OCI-M1 (cell line): Measurements from ENCODE around the gene ATIC.

ENCODE experiments used
- DNase-seq: peaks from one replicate; lab custom pipeline; 2025; lab: John Stamatoyannopoulos, UW

ATIC gene

DNA sequence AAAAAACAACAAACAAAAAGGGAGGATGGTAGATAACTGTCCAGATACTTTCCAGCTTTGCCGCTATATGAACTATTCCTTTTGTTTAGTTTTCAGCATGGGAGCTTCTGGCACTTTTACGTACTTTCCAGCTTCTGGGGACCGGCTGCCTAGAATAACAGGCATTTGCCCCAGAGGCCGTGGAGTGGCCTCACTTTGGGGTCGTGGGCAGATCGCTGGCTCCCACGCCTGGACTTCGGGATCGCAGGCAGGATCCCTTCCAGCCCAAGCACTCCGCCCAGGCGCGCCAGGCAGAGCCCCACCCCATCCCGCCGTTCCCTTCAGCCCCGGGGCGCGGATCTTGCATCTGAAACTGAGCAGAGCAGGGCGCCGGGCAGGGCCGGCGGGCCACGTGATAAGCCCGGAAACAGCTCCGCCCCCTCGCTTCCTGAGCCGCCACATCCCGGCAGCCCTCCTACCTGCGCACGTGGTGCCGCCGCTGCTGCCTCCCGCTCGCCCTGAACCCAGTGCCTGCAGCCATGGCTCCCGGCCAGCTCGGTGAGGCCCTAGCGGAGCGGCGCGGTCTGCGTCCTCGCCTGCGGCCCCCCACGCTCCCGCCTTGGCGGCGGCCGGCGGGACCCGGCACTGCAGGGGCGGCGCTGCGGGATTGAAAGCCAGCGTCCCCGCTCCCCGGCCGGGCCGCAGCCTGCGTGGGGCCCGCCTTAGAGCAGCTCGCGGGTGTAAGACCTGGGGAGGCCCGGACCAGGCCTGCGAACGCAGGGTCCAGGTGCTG is at the start of gene ATIC:
TSS of gene ATIC (plus strand) at position 435 of the 772 bp plus-strand sequence. CDS start at position 519, 84 bp downstream.
- peak; percentile 95 for DNase-seq

DNA sequence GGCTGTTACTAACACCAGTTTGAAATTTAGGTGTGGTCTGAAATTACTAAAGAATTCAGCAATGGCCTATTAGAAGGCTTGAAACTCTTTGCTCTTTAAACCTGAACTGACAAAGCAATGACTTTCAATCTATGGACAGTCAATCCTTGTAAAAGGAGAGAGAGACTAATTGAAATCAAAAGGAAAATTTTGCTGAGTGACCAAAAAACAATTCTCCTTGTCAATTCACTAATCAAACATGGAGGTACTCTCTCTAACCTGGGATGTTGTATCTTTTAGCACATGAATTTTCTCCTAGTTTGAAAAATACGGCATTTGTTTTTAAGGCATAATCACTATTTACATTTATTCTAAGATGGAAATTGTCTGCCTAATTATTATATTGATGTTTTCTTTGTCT is 49.6 kb upstream of the ATIC start:
- DNase-seq = no peak

DNA sequence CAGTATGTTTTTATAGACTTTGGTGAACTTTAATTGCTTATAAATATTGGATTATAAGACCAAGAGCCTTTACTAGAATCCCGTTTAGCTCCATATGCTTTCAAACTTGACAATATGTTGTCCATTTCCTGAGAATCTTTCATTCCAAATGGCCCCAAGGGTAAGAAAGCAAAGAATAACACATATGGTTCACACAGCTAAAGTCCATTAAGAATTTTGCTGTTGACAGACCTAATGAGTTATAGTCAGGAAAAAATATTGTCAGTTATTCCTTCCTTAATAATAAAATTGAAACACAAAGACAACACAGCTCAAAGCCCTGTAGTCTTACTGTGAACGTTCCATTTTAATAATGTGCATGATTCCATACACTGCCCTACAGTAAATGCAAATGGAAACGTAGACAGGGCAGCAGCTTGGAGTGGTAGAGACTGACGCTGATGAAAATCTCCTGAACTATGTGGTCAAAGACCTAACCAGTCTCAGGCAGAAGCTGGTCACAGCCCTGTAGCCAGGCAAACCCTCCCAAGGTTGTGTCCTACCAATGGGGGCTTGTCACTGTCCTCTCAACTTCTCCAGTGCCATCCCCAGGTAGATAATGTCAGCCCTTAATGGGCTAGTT is 49.0 kb upstream of the ATIC start:
- DNase-seq = no peak

GRCh38 chr2:215264374-215264773 is 47.5 kb upstream of the ATIC start:
- no peak for DNase-seq

DNA sequence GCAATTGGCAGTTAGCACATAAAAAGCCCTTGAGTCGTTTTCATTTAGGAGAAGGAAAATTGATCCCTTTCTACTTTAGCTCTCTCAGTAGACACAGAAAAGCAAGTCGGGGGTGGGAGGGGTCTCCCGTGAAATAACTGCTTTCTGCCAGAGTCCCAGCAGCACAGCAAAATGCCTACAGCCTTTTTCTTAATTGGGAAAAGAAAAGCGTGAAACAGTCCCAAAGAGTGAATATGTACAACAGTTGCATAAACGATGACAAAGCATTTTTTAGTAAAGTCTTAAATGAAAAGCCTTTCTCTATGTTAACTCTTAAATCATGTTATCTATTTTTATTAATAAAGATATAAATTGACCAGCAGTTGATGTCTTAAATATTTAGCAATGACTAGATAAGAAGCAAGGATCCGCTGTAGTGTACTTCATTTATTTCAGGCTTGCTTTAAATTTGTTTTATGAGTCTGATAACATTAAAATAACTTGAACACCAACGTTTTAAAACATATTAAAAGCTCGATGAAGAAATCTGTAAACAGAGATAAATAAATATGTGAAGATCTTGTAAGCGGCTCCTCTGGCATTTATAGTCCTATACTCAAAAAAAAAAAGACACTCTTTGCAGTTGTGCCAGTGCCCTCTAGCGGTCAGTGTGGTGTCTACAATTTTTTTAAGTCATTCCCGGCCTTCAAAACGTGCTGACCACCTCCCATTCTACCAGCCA is 42.3 kb upstream of the ATIC start:
- DNase-seq = peak; percentile 82

DNA sequence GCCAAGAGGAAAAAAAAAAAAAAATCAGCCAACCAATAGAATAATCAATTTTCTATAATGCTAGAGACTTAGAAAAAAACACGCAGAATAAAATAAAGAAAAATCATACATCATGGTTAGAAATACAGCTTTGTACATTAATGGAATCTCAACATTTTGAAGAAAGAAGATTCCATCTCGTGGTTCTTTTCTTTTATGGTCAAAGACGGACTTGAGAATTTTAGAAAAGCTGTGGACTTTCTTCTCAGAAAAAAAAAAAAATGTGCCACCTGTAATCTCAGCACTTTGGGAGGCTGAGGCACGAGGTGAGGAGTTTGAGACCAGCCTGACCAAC is 41.8 kb upstream of the ATIC start:
- no peak for DNase-seq

- no peak for DNase-seq
Measured at GRCh38 chr2:215271446-215271845, 40.4 kb upstream of the ATIC start.

- no peak for DNase-seq
Measured at GRCh38 chr2:215272918-215273317, 38.9 kb upstream of the ATIC start.

DNA sequence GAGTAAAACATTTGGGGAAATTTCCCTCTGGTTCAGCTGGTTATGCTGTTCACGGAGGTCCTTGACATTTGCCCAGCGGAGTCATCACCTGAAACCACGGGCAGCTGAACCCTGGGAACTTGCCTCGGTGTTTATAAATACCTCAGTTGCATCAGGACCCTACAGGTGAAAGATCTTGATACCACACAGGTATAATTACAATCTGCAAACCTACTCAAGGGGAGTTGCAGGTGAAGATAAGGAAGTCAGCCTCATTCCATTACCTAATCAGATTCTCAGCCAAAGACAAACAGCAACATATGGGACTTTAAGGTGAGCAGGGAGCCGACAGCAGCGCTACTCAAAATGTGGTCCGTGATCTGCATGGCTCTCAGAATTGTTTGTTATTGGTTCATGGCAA is 37.0 kb upstream of the ATIC start:
- DNase-seq = no peak

DNA sequence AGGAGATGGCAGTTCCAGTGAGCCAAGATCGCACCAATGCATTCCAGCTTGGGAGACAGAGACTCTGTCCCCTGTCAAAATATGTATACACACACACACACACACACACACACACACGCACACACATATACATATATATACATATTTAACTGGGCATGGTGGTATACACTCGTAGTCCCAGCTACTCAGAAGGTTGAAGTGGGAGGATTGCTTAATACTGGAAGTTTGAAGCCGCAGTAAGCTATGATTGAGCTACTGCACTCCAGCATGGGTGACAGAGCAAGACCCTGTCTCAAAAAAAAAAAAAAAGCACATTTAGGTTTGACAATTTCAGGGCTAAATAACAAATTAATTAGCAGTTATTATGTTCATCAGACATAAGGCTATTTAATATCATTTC is 36.0 kb upstream of the ATIC start:
- no peak for DNase-seq

GRCh38 chr2:215277944-215278343 is 33.9 kb upstream of the ATIC start:
- DNase-seq = no peak

DNA sequence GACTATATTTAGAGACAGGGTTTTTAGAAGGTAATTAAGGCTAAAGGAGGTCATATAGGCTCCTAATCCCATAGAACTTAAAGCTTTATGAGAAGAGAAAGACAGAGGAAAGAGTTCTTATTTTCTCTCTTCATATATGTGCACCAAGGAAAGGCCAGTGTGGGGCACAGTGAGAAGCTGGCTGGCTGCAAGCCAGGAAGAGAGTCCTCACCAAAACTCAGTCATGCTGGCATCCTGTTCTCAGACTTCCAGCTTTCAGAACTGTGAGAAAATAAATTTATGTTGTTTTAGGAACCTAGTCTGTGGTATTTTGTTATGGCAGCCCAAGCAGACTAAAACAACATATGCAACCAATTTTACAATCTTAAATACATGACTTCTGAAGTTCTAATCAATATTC is 31.5 kb upstream of the ATIC start:
- DNase-seq = no peak

DNA sequence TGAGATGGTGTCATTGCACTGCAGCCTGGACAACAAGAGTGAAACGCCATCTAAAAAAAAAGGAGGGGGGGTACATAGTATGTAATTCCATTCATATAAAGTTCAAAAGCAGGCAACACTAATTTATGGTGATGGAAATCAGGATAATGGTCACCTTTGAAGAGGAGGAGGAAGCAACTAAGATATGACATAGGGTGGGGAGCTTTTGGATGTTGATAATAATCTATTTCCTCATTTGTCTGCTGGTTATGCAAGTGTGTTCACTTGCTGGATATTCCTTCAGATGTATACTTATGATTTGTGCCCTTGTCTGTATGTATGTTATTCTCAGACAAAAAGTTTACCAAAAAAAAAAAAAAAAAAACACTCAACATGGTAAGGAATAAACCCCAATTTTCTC is 28.6 kb upstream of the ATIC start:
- DNase-seq = peak; percentile 8

DNA sequence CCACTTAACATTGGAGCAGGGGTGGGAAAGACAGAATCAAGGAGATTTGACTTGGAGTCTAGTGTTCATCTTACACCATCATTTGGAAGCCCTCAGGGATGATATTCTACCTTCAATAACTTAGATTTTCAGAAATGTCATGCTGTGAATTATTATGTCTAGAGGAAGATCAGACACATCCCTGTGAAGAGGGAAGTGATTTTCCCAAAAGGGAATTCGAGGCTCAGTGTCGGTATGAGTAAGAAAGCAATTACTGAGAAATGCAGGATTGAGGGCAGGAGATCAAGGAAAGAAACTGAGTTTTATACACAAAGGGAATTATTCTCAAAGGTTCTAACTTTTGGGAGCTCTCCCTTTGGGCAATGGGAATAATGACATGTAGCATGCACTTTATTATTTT is 25.6 kb upstream of the ATIC start:
- no peak for DNase-seq

DNA sequence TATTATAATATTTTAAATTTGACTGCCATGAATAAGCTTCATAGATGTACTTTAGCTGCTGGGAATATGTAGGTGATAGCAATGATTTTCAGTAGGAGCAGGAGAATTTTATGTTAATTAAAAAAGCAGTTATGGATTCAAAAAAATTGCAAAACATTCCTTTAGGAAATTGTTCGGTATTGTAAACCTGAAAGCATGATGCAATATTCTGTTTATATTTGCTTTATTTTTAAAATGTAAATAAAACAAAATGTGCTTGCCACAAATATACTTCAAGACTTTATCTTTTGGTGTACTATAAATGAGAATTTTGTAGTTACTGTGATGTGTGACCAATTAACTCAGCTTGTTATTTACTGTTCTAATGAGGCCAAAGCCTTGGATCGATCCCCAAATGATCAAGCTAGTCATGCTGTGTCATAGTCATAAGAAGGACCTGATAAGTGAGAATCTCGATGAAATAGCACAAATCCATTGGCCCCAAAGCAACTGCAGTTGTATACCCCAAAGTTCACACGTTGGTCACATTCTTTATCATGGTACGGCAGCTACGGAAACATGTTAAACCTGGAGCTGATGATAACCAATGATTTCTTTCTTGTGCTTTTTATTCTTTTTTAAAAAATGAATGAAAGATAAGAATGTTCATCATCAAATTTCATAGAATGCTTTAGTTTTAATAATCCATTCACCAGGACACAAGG is 23.6 kb upstream of the ATIC start:
- peak; percentile 64 for DNase-seq

- DNase-seq = no peak
Measured at GRCh38 chr2:215290980-215291599, 20.8 kb upstream of the ATIC start.

DNA sequence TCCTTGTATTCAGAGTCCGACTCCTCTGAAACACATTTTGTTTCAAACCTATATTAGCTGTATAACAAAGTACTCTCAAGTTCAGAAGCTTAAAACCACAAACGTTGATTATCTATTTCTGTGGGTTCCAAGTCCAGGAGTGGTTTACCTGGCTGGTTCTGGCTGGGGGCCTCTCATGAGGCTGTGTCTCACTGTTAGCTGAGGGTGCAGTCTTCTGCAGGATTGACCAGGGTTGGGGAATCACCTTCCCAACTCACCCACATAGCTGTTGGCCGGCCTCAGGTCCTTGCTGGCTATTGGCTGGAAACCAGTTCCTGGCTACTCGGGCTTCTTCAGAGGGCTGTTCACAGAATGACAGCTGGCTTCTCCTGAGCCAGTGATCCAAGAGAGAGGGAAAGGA is 18.0 kb upstream of the ATIC start:
- DNase-seq = no peak

- no peak for DNase-seq
Measured at GRCh38 chr2:215299337-215299859, 12.5 kb upstream of the ATIC start.

GRCh38 chr2:215301994-215302393 is 9.9 kb upstream of the ATIC start:
- no peak for DNase-seq

DNA sequence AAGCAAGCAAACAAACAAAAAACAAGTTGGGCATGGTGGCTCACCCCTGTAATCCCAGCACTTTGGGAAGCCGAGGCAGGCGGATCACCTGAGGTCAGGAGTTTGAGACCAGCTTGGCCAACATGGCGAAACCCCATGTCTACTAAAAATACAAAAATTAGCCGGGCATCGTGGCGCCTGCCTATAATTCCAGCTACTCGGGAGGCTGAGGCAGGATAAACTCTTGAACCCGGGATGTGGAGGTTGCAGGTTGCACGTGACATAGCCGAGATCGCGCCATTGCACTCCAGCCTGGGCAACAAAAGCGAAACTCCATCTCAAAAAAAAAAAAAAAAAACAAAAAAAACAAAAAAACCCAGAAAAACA is 617 bp upstream of the ATIC start:
- DNase-seq = peak; percentile 60

GRCh38 chr2:215313255-215313613 is 1.4 kb downstream of the ATIC start:
- DNase-seq = no peak

DNA sequence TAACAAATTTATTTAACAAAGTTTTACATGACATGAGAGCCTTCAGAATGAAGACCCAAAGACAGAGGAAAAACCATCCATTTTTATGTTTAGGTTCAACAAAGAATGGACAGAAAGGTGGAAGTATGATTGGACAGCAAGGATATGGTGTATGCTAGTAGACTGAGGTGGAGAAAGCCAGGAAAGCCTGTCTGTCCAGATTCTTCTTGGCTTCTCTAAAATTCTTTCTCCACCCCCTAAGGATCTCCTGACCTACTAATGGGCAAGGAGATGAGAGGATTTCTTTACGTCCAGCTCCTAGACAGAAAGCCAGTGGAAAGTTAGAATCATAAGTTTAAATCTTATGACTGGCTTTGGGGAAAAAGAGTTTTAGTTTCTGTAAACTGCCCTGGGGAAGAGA is 3.0 kb downstream of the ATIC start:
- DNase-seq = no peak
